A673 (cell line): ENCODE data around the gene PCCA. TPM values are rescaled to one million over a fixed set of nuclear protein-coding genes. Genes with fewer than 3 reads are reported as not detected.
A peak's percentile ranks its signal among the peaks of the same experiment; 100 is the strongest.

Experiments used
- BruUV-seq: library from RNA; stranded (reverse); fragments of 400-500 nt; replicated peaks from 2 replicates; lab custom pipeline; 2021; lab: Mats Ljungman, UMichigan
- CTCF ChIA-PET: fragments of 300-600 bp; sonication (Branson Sonifier 250); formaldehyde crosslinking; loops from one replicate; lab custom pipeline; 2022; ENCODE audit warnings: antibody characterized with exemption; lab: Charles Lee
- POLR2A ChIA-PET: fragments of 300-600 bp; sonication (Branson Sonifier 250); formaldehyde crosslinking; loops from one replicate; lab custom pipeline; 2022; ENCODE audit warnings: antibody characterized with exemption; ENCODE audit not compliant: low non-redundant PET; lab: Charles Lee
- DNase-seq: peaks from one replicate; pipeline ENCODE4 v3.0.0-alpha.2; 2015; ENCODE audit warnings: low spot score
- H3K27ac ChIP-seq: fragments of 200-600 bp; sonication (generic); 2 replicates; pipeline ENCODE4 v1.5.1; 2016; ENCODE audit warnings: mixed run types, low read depth, mild to moderate bottlenecking, mixed read lengths, antibody characterized with exemption, low read length; ENCODE audit not compliant: poor library complexity, severe bottlenecking
- H3K27me3 ChIP-seq: fragments of 200-600 bp; sonication (generic); replicated peaks from 2 replicates; pipeline ENCODE4 v1.6.1; 2017; ENCODE audit warnings: mixed run types, low read depth, mild to moderate bottlenecking, mixed read lengths, antibody characterized with exemption, low read length; ENCODE audit not compliant: insufficient read depth, poor library complexity
- H3K36me3 ChIP-seq: fragments of 200-600 bp; sonication (generic); 2 replicates; pipeline ENCODE4 v1.6.1; 2016; ENCODE audit warnings: mixed run types, mild to moderate bottlenecking, mixed read lengths, antibody characterized with exemption, low read length; ENCODE audit not compliant: insufficient read depth, poor library complexity, severe bottlenecking
- H3K4me1 ChIP-seq: fragments of 200-600 bp; sonication (generic); 2 replicates; pipeline ENCODE4 v1.6.1; 2017; ENCODE audit warnings: mixed run types, mild to moderate bottlenecking, mixed read lengths, antibody characterized with exemption, low read length; ENCODE audit not compliant: insufficient read depth, poor library complexity, severe bottlenecking
- H3K4me3 ChIP-seq: fragments of 200-600 bp; sonication (generic); 2 replicates; pipeline ENCODE4 v1.5.1; 2016; ENCODE audit warnings: low read depth, mixed run types, mild to moderate bottlenecking, mixed read lengths, low read length; ENCODE audit not compliant: poor library complexity, severe bottlenecking
- H3K9me3 ChIP-seq: fragments of 200-600 bp; sonication (generic); 2 replicates; pipeline ENCODE4 v1.6.1; 2016; ENCODE audit warnings: mixed run types, low read depth, mild to moderate bottlenecking, mixed read lengths, antibody characterized with exemption, low read length; ENCODE audit not compliant: poor library complexity, severe bottlenecking
- CTCF ChIP-seq: fragments of 300-800, 200-600 bp; sonication (generic); conservative IDR thresholded peaks from 2 replicates; pipeline ENCODE4 v1.5.1; 2017; ENCODE audit warnings: low read depth, mild to moderate bottlenecking, antibody characterized with exemption, low read length, moderate library complexity, mixed read lengths
- EZH2 ChIP-seq: fragments of 200-600 bp; sonication (generic); IDR thresholded peaks from 2 replicates; pipeline ENCODE4 v1.6.1; 2017; ENCODE audit warnings: borderline replicate concordance, low read depth, mild to moderate bottlenecking, mixed read lengths, antibody characterized with exemption, low read length; ENCODE audit not compliant: poor library complexity, severe bottlenecking
- intact Hi-C: fragments of 100-400 bp; cut with micrococcal nuclease; formaldehyde crosslinking; loops from one replicate; pipeline ENCODE4 v1.10.0; 2022; ENCODE audit not compliant: unreplicated experiment
- total RNA-seq: library from RNA; stranded (reverse); gene quantifications from 2 replicates; pipeline ENCODE4 v1.2.3, GENCODE V29; 2021

PCCA gene
- total RNA-seq, 1 experiment from 2014 or later: 93.0 TPM

DNA sequence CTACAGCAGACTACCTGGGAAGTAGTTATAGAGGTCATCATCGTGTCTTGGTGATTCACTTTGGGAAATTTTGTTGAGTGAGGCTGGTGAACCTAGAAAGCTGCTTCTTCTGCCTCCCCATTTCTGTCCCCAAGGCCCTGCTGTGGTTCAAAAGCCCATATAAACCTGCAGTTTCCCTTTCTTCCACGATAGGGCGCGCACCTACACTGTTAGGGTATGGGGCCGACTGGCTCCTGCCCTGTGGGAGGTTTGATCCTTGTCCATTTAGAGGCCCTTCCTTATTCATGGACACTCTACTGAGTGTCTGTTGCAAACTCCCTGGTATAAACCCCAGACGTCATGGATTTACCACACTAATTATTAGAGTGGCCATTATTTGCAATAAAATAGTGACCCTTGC lies 307.9 kb downstream of the PCCA start:
- DNase-seq: no peak
- H3K9me3 ChIP-seq: no peaks in the 10 kb centered on the region
- CTCF ChIA-PET: no interaction called here
- no TSS peak for BruUV-seq
- H3K27ac ChIP-seq: no peak overlapping the region
- no peak for TF ChIP-seq CTCF
- no peak for TF ChIP-seq EZH2
- no peak overlapping the region for H3K4me3 ChIP-seq
- POLR2A ChIA-PET: no interaction called here
- H3K36me3 ChIP-seq: no peaks in the 10 kb centered on the region
- intact Hi-C loops: no loop called here
- peaks cover 67% of the 10 kb centered on the region for H3K4me1 ChIP-seq
- no peaks in the 10 kb centered on the region for H3K27me3 ChIP-seq

DNA sequence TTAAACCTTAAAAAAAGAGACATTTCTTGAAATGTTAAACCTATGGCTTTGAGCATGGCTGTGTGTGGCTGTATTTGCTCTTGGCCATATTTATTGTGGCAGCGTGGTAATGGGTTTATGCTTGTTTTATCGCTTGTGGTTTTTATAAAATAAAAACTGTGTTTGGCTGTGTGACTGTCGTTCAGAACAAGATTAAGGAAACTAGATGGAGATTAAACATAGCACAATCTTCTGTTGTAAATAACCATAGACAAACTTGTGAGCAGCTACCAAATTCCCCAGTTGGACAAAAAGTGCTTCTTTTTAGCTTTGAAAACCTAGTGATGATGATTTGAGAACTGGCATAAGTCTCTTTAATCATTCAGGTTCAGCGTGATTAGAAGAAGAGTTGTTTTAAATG lies 308.7 kb downstream of the PCCA start:
- intact Hi-C loops: no loop called here
- TF ChIP-seq EZH2 (no peak), CTCF (no peak)
- H3K36me3 ChIP-seq: no peaks in the 10 kb centered on the region
- no peak for DNase-seq
- ChIA-PET CTCF (no interaction called here), POLR2A (no interaction called here)
- H3K4me1 ChIP-seq: peaks cover 58% of the 10 kb centered on the region
- H3K27me3 ChIP-seq: no peaks in the 10 kb centered on the region
- peak overlapping the region; percentile 34 for H3K27ac ChIP-seq
- no peak overlapping the region for H3K4me3 ChIP-seq
- BruUV-seq: no TSS peak
- no peaks in the 10 kb centered on the region for H3K9me3 ChIP-seq

- BruUV-seq: no TSS peak
- Histone ChIP-seq H3K27ac (no peak overlapping the region), H3K36me3 (peaks cover 5% of the 10 kb centered on the region), H3K27me3 (no peaks in the 10 kb centered on the region), H3K4me3 (no peak overlapping the region), H3K4me1 (peaks cover 52% of the 10 kb centered on the region), H3K9me3 (no peaks in the 10 kb centered on the region)
- intact Hi-C loops: no loop called here
- ChIA-PET POLR2A (no interaction called here), CTCF (no interaction called here)
- no peak for DNase-seq
- no peak for TF ChIP-seq CTCF
- no peak for TF ChIP-seq EZH2
These were observed 309.5 kb downstream of the PCCA start for GRCh38 chr13:100398360-100398759.
